Subcutaneous adipose tissue (tissue), 4 donors: ENCODE measurements around the gene MAPKAPK5. TPM values are rescaled to one million over a fixed set of nuclear protein-coding genes. Genes with fewer than 3 reads are reported as not detected.

ENCODE experiments used
- total RNA-seq, 4 donors: library from RNA; depleted of rRNA; stranded (reverse); fragments of >200 nt; gene quantifications; one replicate each; pipeline ENCODE4 v1.1.0, GENCODE V29; 2016
- TF ChIP-seq, protein P1 (sequence below): fragments of 450-650 bp; IDR thresholded peaks from one replicate; pipeline ENCODE4 v1.5.1; 2016; ENCODE audit warnings: low read depth, mild to moderate bottlenecking, control low read depth, antibody characterized with exemption, moderate library complexity

Gene MAPKAPK5
- total RNA-seq, 4 donors from 2014 or later = 31.9 to 52.2 (median 43.1) TPM

DNA sequence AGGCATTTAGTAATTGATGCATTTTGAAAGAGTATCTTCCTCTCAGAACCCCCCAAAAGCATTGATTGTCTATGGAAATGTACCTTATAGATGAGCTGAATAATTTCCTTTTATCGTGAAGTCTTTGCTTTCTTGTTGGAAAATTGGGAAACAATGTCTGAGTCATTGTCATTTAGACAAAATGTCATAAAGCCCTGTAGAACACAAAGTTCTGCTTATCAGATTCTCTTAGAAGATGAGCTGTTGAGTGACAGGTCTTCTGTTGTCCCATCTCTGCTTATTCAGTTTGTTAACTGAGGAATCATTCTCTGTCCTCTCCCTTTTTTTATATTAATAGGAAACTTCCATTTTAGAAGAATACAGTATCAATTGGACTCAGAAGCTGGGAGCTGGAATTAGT, 22.9 kb downstream of the MAPKAPK5 start:
- TF ChIP-seq, protein P1, sequence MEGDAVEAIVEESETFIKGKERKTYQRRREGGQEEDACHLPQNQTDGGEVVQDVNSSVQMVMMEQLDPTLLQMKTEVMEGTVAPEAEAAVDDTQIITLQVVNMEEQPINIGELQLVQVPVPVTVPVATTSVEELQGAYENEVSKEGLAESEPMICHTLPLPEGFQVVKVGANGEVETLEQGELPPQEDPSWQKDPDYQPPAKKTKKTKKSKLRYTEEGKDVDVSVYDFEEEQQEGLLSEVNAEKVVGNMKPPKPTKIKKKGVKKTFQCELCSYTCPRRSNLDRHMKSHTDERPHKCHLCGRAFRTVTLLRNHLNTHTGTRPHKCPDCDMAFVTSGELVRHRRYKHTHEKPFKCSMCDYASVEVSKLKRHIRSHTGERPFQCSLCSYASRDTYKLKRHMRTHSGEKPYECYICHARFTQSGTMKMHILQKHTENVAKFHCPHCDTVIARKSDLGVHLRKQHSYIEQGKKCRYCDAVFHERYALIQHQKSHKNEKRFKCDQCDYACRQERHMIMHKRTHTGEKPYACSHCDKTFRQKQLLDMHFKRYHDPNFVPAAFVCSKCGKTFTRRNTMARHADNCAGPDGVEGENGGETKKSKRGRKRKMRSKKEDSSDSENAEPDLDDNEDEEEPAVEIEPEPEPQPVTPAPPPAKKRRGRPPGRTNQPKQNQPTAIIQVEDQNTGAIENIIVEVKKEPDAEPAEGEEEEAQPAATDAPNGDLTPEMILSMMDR = no peak

DNA sequence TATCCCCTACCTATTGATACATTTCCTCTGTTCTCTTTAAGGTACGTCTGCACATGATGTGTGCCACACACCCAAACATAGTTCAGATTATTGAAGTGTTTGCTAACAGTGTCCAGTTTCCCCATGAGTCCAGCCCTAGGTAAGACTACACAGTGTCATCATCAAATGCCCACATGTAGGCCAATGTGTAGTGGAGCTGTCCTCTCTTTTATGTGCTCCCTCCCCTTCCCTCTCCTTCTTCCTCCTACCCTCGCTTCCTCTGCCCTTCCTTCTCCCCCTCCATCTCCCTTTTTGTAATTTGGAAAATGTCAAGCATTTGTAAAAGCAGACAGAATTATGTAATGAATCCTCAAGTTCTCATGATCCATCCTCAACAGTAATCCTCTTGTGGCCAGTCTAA, 25.5 kb downstream of the MAPKAPK5 start:
- TF ChIP-seq, protein P1 = no peak

DNA sequence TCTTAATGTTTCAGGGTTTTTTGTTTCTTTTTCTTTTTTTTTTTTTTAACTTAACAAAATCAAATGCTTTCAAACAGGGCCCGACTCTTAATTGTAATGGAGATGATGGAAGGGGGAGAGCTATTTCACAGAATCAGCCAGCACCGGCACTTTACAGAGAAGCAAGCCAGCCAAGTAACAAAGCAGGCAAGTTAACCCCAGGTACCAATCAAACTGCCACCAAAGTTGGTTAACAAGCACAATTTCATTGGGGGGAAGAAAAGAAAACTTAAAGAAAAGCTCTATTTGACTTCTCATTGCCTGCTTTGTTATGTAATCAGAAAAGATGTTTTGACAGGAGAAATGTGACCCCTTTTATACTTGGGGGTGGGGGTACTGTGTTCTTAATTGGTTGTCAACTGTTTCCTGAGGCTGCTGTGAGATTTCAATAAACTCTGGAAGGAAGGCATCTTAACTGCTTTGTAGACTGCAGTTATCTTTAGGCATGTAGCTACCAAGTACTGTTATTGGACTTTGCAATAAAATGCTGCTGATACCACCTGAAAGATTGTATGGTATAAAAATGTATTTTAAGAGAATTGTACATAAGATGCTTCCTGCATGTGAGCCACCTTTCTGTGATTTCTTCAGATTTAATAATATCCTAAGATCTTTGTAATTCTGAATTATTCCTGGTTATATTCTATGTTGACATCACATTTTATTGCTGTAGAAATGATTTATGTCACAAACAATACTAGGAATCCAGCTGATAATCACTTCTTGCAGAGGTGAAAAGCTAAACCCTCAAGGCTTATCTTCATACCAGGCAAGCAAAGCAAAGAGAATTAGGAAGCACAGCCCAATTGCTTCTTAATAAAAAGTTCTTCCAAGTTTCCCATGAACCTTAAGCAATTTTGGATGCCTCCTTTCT, 26.9 kb downstream of the MAPKAPK5 start:
- TF ChIP-seq, protein P1 = no peak

DNA sequence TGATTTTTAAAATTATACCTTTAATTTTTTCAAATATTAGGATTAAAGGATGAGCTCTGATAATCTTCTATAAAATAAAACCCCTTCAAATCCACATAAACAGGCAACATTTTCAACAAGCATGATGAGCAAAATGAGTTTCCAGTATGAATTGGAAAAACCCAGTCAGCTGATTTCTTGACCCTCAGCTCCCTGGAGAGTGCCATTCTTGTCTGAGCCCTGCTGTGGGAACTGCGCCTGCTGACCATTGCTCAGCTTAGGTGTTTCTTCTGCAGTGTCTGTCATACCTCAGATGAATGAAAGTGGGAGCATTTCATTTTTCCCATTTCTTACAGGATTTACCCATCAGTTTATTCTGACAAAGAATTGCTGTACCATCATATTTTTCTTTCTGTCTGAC, 27.6 kb downstream of the MAPKAPK5 start:
- TF ChIP-seq, protein P1 = no peak

DNA sequence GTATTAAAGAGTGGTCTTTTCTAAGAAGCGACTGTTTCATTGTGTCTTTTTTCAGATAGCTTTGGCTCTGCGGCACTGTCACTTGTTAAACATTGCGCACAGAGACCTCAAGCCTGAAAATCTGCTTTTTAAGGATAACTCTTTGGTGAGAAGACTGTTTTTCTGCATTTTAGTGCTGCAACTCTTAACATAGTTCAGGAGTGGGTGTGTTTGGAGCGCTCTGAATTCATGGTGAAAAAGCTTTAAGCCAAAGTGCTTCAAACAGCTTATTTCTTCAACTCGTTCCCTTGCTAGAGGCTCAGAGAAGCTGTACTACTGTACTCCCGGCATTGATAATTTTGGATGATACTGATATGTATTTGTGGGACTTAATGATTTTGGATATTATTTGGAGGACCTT, 28.2 kb downstream of the MAPKAPK5 start:
- TF ChIP-seq, protein P1 = no peak

DNA sequence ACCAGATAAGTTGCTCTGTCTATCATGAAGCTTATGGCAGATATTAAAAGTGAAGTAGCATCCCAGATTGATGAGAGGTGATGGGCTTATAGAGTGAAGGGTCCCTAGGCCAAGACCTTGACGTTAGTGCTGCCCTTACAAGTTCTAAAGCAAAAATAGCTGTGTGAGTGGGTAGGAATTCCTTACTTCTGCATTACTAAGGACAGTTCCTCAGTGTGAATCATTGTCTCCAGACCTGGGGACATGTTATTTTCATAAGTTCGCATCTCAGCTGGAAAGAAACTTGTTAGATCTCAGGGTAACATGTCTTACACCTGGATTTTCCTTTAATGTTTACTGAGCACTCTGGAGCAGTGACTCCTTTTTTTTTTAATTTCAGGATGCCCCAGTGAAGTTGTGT, 28.7 kb downstream of the MAPKAPK5 start:
- TF ChIP-seq, protein P1 = no peak

DNA sequence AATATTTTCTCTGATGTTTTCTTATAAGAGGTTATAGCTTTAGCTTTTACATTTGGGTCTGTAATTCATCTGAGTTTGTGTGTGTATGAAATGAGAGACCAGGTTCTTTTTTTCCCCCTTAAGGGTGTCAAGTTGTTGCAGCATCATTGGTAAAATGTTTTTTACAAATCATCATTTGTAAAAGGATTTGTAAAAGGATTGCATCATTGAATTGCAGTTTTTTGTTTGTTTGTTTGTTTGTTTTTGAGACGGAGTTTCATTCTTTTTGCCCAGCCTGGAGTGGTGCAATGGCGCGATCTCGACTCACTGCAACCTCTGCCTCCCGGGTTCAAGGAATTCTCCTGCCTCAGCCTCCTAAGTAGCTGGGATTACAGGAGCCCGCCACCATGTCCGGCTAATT, 31.1 kb downstream of the MAPKAPK5 start:
- TF ChIP-seq, protein P1 = no peak
